Heart left ventricle (tissue), 16 donors: Measurements from ENCODE around the gene MAML2. TPM values are rescaled to one million over a fixed set of nuclear protein-coding genes. Genes with fewer than 3 reads are reported as not detected.

Experiments
- ATAC-seq, 4 donors: fragments of 200-7000 bp; cut with Tn5 transposase; one replicate each; pipeline ENCODE4 v1.9.1; 2020 to 2022; ENCODE audit warnings: moderate library complexity in 4 of 4, mild to moderate bottlenecking in 3 of 4, moderate number of reproducible peaks in 1 of 4
- DNase-seq, 5 donors: peaks; one replicate each; pipeline ENCODE4 v3.0.0-alpha.2; 2020
- H3K27ac ChIP-seq, 12 donors: fragments of 200-600 bp; sonication (generic) in 4 of 12; one replicate each; pipeline versions ENCODE4 v1.5.0 to v1.8.0; 2016 to 2022; ENCODE audit warnings: mild to moderate bottlenecking in 2 of 12
- H3K27me3 ChIP-seq, 9 donors: fragments of 200-600 bp; sonication (generic) in 2 of 9; one replicate each; pipeline versions ENCODE4 v1.5.1 to v1.8.0; 2016 to 2022; ENCODE audit warnings: mild to moderate bottlenecking in 3 of 9
- H3K36me3 ChIP-seq, 9 donors: fragments of 200-600 bp; sonication (generic) in 2 of 9; one replicate each; pipeline versions ENCODE4 v1.5.0 to v1.8.0; 2018 to 2022; ENCODE audit warnings: mild to moderate bottlenecking in 2 of 9
- H3K4me1 ChIP-seq, 12 donors: fragments of 200-600 bp; sonication (generic) in 4 of 12; one replicate each; pipeline versions ENCODE4 v1.5.0 to v1.8.0; 2016 to 2022; ENCODE audit warnings: mild to moderate bottlenecking in 3 of 12
- H3K4me3 ChIP-seq, 12 donors: fragments of 200-600 bp; sonication (generic) in 4 of 12; one replicate each; pipeline versions ENCODE4 v1.5.0 to v1.8.0; 2017 to 2022; ENCODE audit warnings: mild to moderate bottlenecking in 9 of 12, moderate library complexity in 4 of 12
- H3K9me3 ChIP-seq, 12 donors: fragments of 200-600 bp; sonication (generic) in 4 of 12; one replicate each; pipeline versions ENCODE4 v1.5.0 to v1.8.0; 2016 to 2022; ENCODE audit warnings: mild to moderate bottlenecking in 1 of 12
- CTCF ChIP-seq, 12 donors: fragments of 200-600 bp; sonication (generic) in 4 of 12; IDR thresholded peaks; one replicate each; pipeline versions ENCODE4 v1.5.0 to v1.8.0; 2018 to 2022; ENCODE audit warnings: antibody characterized with exemption in 12 of 12, mild to moderate bottlenecking in 5 of 12
- POLR2A ChIP-seq, 2 donors: fragments of 450-650 bp; IDR thresholded peaks; one replicate each; pipeline ENCODE4 v1.6.1; 2017; ENCODE audit warnings: antibody characterized with exemption in 2 of 2, mild to moderate bottlenecking in 2 of 2, moderate library complexity in 2 of 2
- WGBS, 4 donors: extraction: QIAGEN DNeasy Blood & Tissue Kit in 2 of 4; methylation state at CpG; one replicate each; pipeline versions ENCODE4 v1.1.5 to v1.1.7; 2013 to 2018; 5-methylcytosine and 5-hydroxymethylcytosine counted together
- intact Hi-C, 10 donors: fragments of 100-400 bp; cut with DNase I; formaldehyde crosslinking; loops; one replicate each; pipeline versions ENCODE4 v1.11.1 to v1.14.2; 2022
- polyA plus RNA-seq, 2 donors: library from polyadenylated mRNA; stranded (reverse); fragments of 200-250 nt; gene quantifications; one replicate each; pipeline ENCODE4 v1.2.3, GENCODE V29; 2013
- total RNA-seq, 9 donors: library from RNA; depleted of rRNA in 2 of 9; stranded (reverse); fragments of >200 nt in 2 of 9; fragmentation: NEBNext Ultra II Directional in 3 of 9; extraction: Animal tissue kit (Norgen Biotek cat#: 25700) in 3 of 9; gene quantifications; one replicate each; pipeline versions ENCODE4 v1.1.0 to v1.2.4, GENCODE V29; 2016 to 2023
- donor health status: ischemic (EF 13 %, LVEDD 7.1; RV severe dilation, severe dysfunction).
- donor health status: healthy with polysubstance abuse.
- donor health status: DM: no; HTN: yes; CAD: no.
- donor health status: DM: no; HTN: no; CAD: no.
- donor health status: ischemic (EF 25% LVEDD 6.9; RV normal size, moderate dysfunction).
- donor health status: ischemic (EF 25% LVEDD 5.7; RV mildly dilated, moderate dysfunction).
- donor health status: healthy.
- donor health status: DM: yes; HTN: yes; CAD: no.
- donor health status: ischemic (EF 35%, LVEDD 5.7; RV mildly dilated, moderate dysfunction).
- donor health status: nonischemic (EF 11% LVEDD 7.7; RV severe dilation, severe dysfunction).
- donor health status: DM: yes; HTN: yes; CAD: no.
- donor health status: PGD.
- donor health status: ischemic (EF 29% LVEDD 5.4; RV normal size, mild dysfunction).
- donor health status: nonischemic (EF 23%, LVEDD 6.1; RV moderate dilation, normal function).

The MAML2 gene
- total and polyA plus RNA-seq, 11 donors: 1.3 to 10.8 (median 4.8) TPM

- Histone ChIP-seq H3K9me3 (no peaks in the 10 kb centered on the region), H3K4me3 (no peak overlapping the region), H3K4me1 (peaks cover 0 to 28% (median 7%) of the 10 kb centered on the region in 12 donors), H3K36me3 (no peaks in the 10 kb centered on the region), H3K27ac (no peak overlapping the region), H3K27me3 (no peaks in the 10 kb centered on the region)
- TF ChIP-seq CTCF (IDR thresholded peaks at IDR 0.05) (no peak), POLR2A (IDR thresholded peaks at IDR 0.05) (no peak)
- WGBS, 4 donors: 37 to 46% (median 40%) methylated on average over 2 of the region's 2 CpGs
- DNase-seq (no peak), ATAC-seq (peak in 1 of 4 donors; percentile 53)
- intact Hi-C loops: no loop called here
Observed at GRCh38 chr11:96127596-96127959, 215.4 kb downstream of the MAML2 start.

GRCh38 chr11:96126917-96127595 lies 215.9 kb downstream of the MAML2 start:
- ATAC-seq: no peak
- intact Hi-C loops: no loop called here
- 64 to 80% (median 68%) methylated on average over 4 of the region's 4 CpGs for WGBS, 4 donors
- Histone ChIP-seq H3K4me1 (peaks cover 0 to 28% (median 7%) of the 10 kb centered on the region in 12 donors), H3K4me3 (no peak overlapping the region), H3K27ac (no peak overlapping the region), H3K36me3 (no peaks in the 10 kb centered on the region), H3K27me3 (no peaks in the 10 kb centered on the region), H3K9me3 (no peaks in the 10 kb centered on the region)
- no peak for DNase-seq
- no peak for TF ChIP-seq CTCF (IDR thresholded peaks at IDR 0.05)

- 67 to 79% (median 76%) methylated on average over 7 of the region's 7 CpGs for WGBS, 4 donors
- H3K4me1 ChIP-seq: peaks cover 0 to 28% (median 7%) of the 10 kb centered on the region in 12 donors
- H3K9me3 ChIP-seq: no peaks in the 10 kb centered on the region
- TF ChIP-seq CTCF (IDR thresholded peaks at IDR 0.05) (no peak), POLR2A (IDR thresholded peaks at IDR 0.05) (no peak)
- H3K27ac ChIP-seq: no peak overlapping the region
- H3K27me3 ChIP-seq: no peaks in the 10 kb centered on the region
- intact Hi-C loops: no loop called here
- no peaks in the 10 kb centered on the region for H3K36me3 ChIP-seq
- DNase-seq (no peak), ATAC-seq (no peak)
- no peak overlapping the region for H3K4me3 ChIP-seq
Observed at GRCh38 chr11:96125400-96125799, 217.6 kb downstream of the MAML2 start.

- intact Hi-C loops: no loop called here
- 93 to 94% (median 94%) methylated on average over 2 of the region's 2 CpGs for WGBS, 4 donors
- no peak for TF ChIP-seq POLR2A (IDR thresholded peaks at IDR 0.05)
- no peak for TF ChIP-seq CTCF (IDR thresholded peaks at IDR 0.05)
- H3K27ac ChIP-seq: no peak overlapping the region
- no peak overlapping the region for H3K4me3 ChIP-seq
- no peaks in the 10 kb centered on the region for H3K36me3 ChIP-seq
- no peaks in the 10 kb centered on the region for H3K27me3 ChIP-seq
- DNase-seq (no peak), ATAC-seq (no peak)
- H3K9me3 ChIP-seq: no peaks in the 10 kb centered on the region
- peaks cover 0 to 26% (median 7%) of the 10 kb centered on the region in 12 donors for H3K4me1 ChIP-seq
Observed at GRCh38 chr11:96124155-96124554, 218.8 kb downstream of the MAML2 start.
